ENCODE measurements around the gene ATF4. TPM values are rescaled to one million over a fixed set of nuclear protein-coding genes. Genes with fewer than 3 reads are reported as not detected.

ATF4 gene
- total RNA-seq, 1 donor from 2014 or later: 508 TPM

- Histone ChIP-seq H3K27ac (ENCODE audit: low read depth, low read length) (no peak overlapping the region), H3K4me2 (ENCODE audit: low read length) (no peak overlapping the region), H3K9ac (ENCODE audit: low read length) (no peak overlapping the region), H3K79me2 (ENCODE audit: insufficient read depth, low read length) (no peaks in the 10 kb centered on the region), H2AFZ (ENCODE audit: low read depth, low read length) (no peak overlapping the region), H4K20me1 (ENCODE audit: insufficient read depth, low read length) (no peaks in the 10 kb centered on the region), H3K27me3 (ENCODE audit: insufficient read depth, low read length) (no peaks in the 10 kb centered on the region), H3K36me3 (ENCODE audit: insufficient read depth, low read length) (no peaks in the 10 kb centered on the region), H3K4me1 (ENCODE audit: insufficient read depth, low read length) (no peaks in the 10 kb centered on the region), H3K9me3 (ENCODE audit: insufficient read depth, low read depth, low read length) (no peaks in the 10 kb centered on the region), H3K4me3 (ENCODE audit: insufficient read depth, low read depth, low read length) (no peak overlapping the region)
- Mint-ChIP-seq H3K4me3 (ENCODE audit: unreplicated experiment) (no peak overlapping the region), H3K4me1 (ENCODE audit: low read depth, unreplicated experiment) (peaks cover 12% of the 10 kb centered on the region), H3K27me3 (ENCODE audit: low read depth, unreplicated experiment) (peaks cover 8% of the 10 kb centered on the region), H3K27ac (ENCODE audit: unreplicated experiment) (no peak overlapping the region), H3K36me3 (ENCODE audit: low read depth, unreplicated experiment) (no peaks in the 10 kb centered on the region), H3K9me3 (ENCODE audit: unreplicated experiment) (peaks cover 2% of the 10 kb centered on the region)
- DNase-seq (ENCODE audit: low read depth) (no peak), FAIRE-seq (no peak)
- no peak for TF ChIP-seq EZH2 (IDR thresholded peaks at IDR 0.05; ENCODE audit: insufficient read depth, low read length)
- no peak for TF ChIP-seq CTCF (IDR thresholded peaks at IDR 0.05; ENCODE audit: insufficient read depth, low read depth, low read length)
Observed at GRCh38 chr22:39479254-39479653, 41.1 kb upstream of the ATF4 start.

GRCh38 chr22:39480557-39480956 lies 39.8 kb upstream of the ATF4 start:
- no peak for FAIRE-seq
- no peak overlapping the region for H3K27ac Mint-ChIP-seq (ENCODE audit: unreplicated experiment)
- Histone ChIP-seq H4K20me1 (ENCODE audit: insufficient read depth, low read length) (no peaks in the 10 kb centered on the region), H3K79me2 (ENCODE audit: insufficient read depth, low read length) (no peaks in the 10 kb centered on the region), H3K9me3 (ENCODE audit: insufficient read depth, low read depth, low read length) (no peaks in the 10 kb centered on the region), H3K36me3 (ENCODE audit: insufficient read depth, low read length) (no peaks in the 10 kb centered on the region), H3K4me3 (ENCODE audit: insufficient read depth, low read depth, low read length) (no peak overlapping the region), H3K4me1 (ENCODE audit: insufficient read depth, low read length) (no peaks in the 10 kb centered on the region), H3K9ac (ENCODE audit: low read length) (no peak overlapping the region), H3K4me2 (ENCODE audit: low read length) (no peak overlapping the region), H3K27me3 (ENCODE audit: insufficient read depth, low read length) (no peaks in the 10 kb centered on the region), H3K27ac (ENCODE audit: low read depth, low read length) (no peak overlapping the region), H2AFZ (ENCODE audit: low read depth, low read length) (no peak overlapping the region)
- peaks cover 8% of the 10 kb centered on the region for H3K27me3 Mint-ChIP-seq (ENCODE audit: low read depth, unreplicated experiment)
- no peaks in the 10 kb centered on the region for H3K36me3 Mint-ChIP-seq (ENCODE audit: low read depth, unreplicated experiment)
- TF ChIP-seq CTCF (IDR thresholded peaks at IDR 0.05; ENCODE audit: insufficient read depth, low read depth, low read length) (no peak), EZH2 (IDR thresholded peaks at IDR 0.05; ENCODE audit: insufficient read depth, low read length) (no peak)
- H3K4me1 Mint-ChIP-seq (ENCODE audit: low read depth, unreplicated experiment): peaks cover 7% of the 10 kb centered on the region
- peaks cover 2% of the 10 kb centered on the region for H3K9me3 Mint-ChIP-seq (ENCODE audit: unreplicated experiment)
- H3K4me3 Mint-ChIP-seq (ENCODE audit: unreplicated experiment): no peak overlapping the region
- DNase-seq (ENCODE audit: low read depth): no peak

GRCh38 chr22:39481054-39481453 lies 39.3 kb upstream of the ATF4 start:
- no peaks in the 10 kb centered on the region for H3K79me2 ChIP-seq (ENCODE audit: insufficient read depth, low read length)
- H4K20me1 ChIP-seq (ENCODE audit: insufficient read depth, low read length): no peaks in the 10 kb centered on the region
- H2AFZ ChIP-seq (ENCODE audit: low read depth, low read length): no peak overlapping the region
- no peak overlapping the region for H3K27ac ChIP-seq (ENCODE audit: low read depth, low read length)
- no peak for FAIRE-seq
- Mint-ChIP-seq H3K27ac (ENCODE audit: unreplicated experiment) (no peak overlapping the region), H3K27me3 (ENCODE audit: low read depth, unreplicated experiment) (peaks cover 8% of the 10 kb centered on the region), H3K4me1 (ENCODE audit: low read depth, unreplicated experiment) (peaks cover 3% of the 10 kb centered on the region), H3K9me3 (ENCODE audit: unreplicated experiment) (peaks cover 2% of the 10 kb centered on the region), H3K4me3 (ENCODE audit: unreplicated experiment) (no peak overlapping the region), H3K36me3 (ENCODE audit: low read depth, unreplicated experiment) (no peaks in the 10 kb centered on the region)
- H3K27me3 ChIP-seq (ENCODE audit: insufficient read depth, low read length): no peaks in the 10 kb centered on the region
- H3K4me2 ChIP-seq (ENCODE audit: low read length): no peak overlapping the region
- peak; percentile 16 for DNase-seq (ENCODE audit: low read depth)
- TF ChIP-seq CTCF (IDR thresholded peaks at IDR 0.05; ENCODE audit: insufficient read depth, low read depth, low read length): no peak
- no peaks in the 10 kb centered on the region for H3K36me3 ChIP-seq (ENCODE audit: insufficient read depth, low read length)
- H3K9me3 ChIP-seq (ENCODE audit: insufficient read depth, low read depth, low read length): no peaks in the 10 kb centered on the region
- no peak overlapping the region for H3K9ac ChIP-seq (ENCODE audit: low read length)
- no peak overlapping the region for H3K4me3 ChIP-seq (ENCODE audit: insufficient read depth, low read depth, low read length)
- no peaks in the 10 kb centered on the region for H3K4me1 ChIP-seq (ENCODE audit: insufficient read depth, low read length)
